GM12865 (cell line): ENCODE results near the gene TSEN15.

Experiments
- DNase-seq: peaks from one replicate; pipeline ENCODE4 v3.0.0; 2010; ENCODE audit warnings: low read depth
- H3K4me3 ChIP-seq: 2 replicates; pipeline ENCODE4 v1.5.1; 2011; ENCODE audit warnings: mild to moderate bottlenecking, low read depth, low read length, control low read depth
- TF ChIP-seq, protein P1 (sequence below): IDR thresholded peaks from 2 replicates; pipeline ENCODE4 v1.5.1; 2011; ENCODE audit warnings: low read length, control low read depth, low read depth, inconsistent platforms; ENCODE audit not compliant: insufficient read depth; ENCODE audit errors: missing control alignments

TSEN15 gene

DNA sequence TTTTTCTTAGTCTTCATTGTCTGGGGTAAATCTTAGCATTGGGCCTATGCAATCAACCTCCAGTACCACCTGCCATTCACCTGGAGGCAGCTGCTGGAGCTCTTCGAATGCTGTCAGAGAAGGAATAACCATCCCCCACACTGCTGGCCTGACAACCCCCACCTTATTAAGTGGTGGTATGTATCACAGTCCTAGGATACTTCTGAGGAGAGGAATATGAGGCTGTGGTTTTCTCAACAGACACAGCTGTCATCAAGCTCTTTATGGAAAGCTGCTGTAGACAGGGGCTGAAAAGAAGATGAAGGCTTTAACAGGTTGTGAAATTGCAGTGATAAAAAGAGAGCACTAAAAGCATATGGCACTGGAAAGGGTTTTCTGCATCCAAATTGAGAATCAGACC is 61.7 kb downstream of the TSEN15 start:
- no peak for DNase-seq
- H3K4me3 ChIP-seq, result no peak overlapping the region
- TF ChIP-seq, protein P1, sequence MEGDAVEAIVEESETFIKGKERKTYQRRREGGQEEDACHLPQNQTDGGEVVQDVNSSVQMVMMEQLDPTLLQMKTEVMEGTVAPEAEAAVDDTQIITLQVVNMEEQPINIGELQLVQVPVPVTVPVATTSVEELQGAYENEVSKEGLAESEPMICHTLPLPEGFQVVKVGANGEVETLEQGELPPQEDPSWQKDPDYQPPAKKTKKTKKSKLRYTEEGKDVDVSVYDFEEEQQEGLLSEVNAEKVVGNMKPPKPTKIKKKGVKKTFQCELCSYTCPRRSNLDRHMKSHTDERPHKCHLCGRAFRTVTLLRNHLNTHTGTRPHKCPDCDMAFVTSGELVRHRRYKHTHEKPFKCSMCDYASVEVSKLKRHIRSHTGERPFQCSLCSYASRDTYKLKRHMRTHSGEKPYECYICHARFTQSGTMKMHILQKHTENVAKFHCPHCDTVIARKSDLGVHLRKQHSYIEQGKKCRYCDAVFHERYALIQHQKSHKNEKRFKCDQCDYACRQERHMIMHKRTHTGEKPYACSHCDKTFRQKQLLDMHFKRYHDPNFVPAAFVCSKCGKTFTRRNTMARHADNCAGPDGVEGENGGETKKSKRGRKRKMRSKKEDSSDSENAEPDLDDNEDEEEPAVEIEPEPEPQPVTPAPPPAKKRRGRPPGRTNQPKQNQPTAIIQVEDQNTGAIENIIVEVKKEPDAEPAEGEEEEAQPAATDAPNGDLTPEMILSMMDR, result no peak

- H3K4me3 ChIP-seq, result no peak overlapping the region
- peak; percentile 11 for DNase-seq
- TF ChIP-seq, protein P1, result no peak
Observed at GRCh38 chr1:184114818-184115398, 63.4 kb downstream of the TSEN15 start.

DNA sequence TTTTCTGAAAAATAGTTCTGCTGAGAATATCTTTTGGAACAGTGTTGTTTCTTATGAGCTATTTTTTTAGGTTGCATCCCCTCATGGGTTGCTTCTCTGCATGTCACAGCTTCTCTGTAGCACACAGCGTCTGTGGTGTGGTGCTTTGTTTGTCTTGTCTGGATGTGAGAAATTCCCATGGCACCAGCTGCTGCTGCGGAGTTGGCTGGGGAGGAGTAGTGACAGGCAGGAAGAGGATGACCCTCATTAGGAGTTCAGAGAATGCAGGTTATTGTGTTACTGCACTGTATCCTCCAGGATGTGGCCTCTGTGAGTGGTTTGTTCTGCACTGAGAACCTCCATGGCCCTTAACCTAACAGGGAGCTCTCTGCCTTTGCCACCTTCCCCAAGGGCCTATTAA is 64.8 kb downstream of the TSEN15 start:
- H3K4me3 ChIP-seq, result no peak overlapping the region
- DNase-seq, result no peak
- TF ChIP-seq, protein P1, result no peak

- no peak for DNase-seq
- TF ChIP-seq, protein P1, result no peak
- no peak overlapping the region for H3K4me3 ChIP-seq
Observed at GRCh38 chr1:184118046-184118445, 66.5 kb downstream of the TSEN15 start.
